NCI-H1436 (cell line): ENCODE measurements around the gene MRNIP.
A peak's percentile ranks its signal among the peaks of the same experiment; 100 is the strongest.

ENCODE experiments used
- DNase-seq: peaks from one replicate; lab custom pipeline; 2025; lab: John Stamatoyannopoulos, UW

The MRNIP gene

DNA sequence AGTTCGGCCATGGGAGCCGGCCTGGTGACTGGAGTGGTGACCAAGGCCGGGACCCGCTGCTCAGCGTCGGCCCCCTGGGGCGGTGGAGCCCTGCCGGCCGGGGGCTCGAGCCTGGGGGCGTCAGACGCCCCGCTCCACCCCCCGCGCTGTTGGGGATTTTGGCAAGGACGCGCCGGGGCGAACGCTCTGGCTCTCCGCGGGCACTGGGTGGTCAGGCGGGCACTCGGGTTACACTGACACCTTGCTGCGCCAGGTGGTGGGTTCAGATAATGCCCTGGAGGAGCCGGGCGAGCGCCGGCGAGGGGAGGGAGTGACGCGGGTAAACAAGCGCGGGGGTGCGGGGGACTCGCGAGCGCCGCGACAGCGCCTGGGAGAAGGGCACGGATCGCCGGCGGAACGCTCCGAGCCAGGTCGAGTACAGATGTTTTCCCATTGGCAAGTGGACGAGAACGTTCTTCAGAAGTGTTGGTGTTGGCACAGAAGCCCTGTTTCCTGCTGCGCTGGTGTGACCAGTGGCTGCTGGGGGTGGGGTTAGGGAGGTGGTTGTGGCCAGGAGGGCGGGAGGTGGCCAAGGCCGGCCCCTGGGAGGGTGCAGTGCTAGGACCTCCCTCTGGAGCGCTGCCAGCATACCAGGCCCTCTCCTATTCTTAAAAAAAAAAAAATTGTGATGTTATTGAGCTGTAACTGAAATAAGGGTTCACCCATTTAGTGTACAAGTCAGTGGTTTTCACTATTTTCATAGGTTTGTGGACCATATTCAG lies 37.1 kb downstream of the MRNIP start:
- peak; percentile 50 for DNase-seq

DNA sequence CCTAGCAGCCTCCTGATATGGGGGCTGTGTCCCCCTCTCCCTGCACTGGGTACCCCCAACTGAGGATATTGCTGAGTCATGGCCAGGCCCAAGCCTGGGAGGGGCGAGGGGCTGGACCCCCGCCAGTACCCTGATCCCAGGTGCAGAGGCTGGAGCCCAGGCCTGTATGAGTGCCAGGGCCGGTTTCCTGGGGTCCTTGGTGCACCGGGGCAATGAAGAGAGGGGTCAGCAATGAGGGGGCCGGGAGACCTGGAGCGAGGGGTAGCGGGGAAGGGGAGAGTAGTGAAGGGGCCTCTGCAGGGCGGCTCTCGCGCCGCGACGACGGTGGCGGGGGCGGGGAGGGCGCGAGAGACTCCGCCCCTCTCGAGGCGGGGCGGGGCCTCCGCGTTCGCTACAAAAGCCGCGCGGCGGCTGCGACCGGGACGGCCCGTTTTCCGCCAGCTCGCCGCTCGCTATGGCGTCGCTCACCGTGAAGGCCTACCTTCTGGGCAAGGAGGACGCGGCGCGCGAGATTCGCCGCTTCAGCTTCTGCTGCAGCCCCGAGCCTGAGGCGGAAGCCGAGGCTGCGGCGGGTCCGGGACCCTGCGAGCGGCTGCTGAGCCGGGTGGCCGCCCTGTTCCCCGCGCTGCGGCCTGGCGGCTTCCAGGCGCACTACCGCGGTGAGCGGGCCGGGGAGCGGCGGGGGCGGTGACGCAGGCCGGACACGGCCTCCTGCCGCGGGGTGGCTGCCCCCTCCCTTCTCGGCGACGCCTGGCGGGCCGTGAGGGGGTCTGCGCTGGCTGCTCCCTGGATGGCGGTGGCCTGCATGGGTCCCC lies 37.9 kb downstream of the MRNIP start, which contains the start of gene SQSTM1:
Gene SQSTM1, plus strand, starts transcription at position 423 of the 815 bp plus-strand sequence. Its CDS starts 32 bp downstream, at position 455.
- peak; percentile 55 for DNase-seq

DNA sequence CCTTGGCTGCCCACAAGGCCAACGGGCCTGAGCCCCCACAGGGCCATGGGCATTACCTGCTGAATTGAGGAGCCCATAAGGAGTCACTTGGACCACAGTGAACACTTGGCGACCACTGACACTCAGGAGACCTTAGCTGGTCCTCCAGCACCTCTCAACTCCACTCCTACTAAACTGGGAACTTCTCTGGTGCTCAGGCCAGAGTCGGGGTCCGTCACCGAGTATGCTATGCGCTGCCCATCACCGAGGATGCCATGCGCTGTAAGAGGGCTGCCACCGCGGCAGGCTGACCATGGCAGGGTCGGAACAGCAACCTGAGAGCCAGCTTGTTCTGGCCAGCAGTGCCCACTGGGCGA lies 38.5 kb downstream of the MRNIP start:
- no peak for DNase-seq

DNA sequence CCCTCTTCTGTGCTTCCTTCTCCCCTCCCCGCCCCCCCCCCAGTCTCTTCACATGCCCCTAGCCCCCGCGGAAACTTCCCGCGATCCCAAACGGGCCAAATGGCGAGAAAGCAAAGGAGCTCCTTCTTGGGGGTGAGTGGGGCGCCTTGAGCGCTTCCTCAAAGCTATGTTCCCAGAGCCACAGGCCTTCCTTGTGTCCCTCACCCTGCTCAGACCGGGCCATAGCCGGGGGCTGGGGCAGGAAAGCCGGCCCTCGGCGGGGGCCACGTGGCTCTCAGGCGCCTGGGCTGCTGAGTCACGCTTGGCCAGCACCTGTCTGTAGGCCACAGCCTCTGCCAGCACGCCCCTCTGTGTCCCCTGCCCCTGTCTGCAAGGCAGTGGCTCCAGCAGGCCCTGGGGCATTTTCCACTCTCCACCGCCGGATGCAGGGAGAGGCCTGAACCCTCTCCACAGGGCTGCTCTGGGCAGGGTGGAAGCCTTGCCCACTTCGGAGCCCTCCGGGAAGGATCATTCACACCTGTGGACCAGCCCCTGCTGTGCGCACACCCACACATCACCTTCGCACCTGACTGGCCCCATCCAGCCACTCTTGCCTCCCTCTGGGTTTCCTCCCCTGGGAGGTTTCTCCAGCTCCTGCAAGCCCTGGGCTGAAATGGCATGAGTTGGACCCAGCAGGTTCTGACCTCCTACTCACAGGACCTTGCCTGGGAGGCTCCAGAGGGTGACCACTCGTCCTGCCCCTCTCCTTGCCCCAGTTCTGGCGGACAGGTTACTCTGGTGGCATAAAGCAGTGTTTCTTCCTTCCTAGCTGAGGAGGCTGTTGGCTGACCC lies 39.1 kb downstream of the MRNIP start:
- DNase-seq: peak; percentile 15

DNA sequence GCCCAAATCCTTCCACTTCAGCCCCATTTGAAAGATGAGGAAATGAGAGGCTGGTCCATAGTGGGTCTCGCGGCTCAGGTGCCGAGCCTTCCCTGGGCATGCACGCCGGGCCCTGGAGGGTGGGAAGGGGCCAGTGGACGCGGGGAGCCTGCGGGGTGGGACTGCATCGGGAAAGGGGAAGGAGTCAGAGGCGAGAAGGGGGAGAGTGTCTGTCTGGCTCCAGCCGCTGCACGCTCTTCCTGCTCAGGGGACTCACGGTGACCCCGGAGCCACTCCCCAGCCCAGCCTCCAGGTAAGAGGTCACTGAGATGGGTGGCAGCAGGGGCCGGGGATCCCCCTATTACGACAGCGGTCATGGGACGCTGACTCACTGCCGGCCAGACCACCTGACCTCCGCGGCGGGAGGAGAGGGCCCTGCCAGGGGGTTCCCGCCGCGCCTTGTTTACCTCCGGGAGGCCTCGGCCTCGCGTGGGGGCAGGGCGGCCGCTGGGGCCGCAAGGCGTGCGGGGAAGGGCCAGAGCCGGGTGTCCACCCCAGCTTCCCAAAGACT lies 39.8 kb downstream of the MRNIP start:
- DNase-seq: peak; percentile 34

DNA sequence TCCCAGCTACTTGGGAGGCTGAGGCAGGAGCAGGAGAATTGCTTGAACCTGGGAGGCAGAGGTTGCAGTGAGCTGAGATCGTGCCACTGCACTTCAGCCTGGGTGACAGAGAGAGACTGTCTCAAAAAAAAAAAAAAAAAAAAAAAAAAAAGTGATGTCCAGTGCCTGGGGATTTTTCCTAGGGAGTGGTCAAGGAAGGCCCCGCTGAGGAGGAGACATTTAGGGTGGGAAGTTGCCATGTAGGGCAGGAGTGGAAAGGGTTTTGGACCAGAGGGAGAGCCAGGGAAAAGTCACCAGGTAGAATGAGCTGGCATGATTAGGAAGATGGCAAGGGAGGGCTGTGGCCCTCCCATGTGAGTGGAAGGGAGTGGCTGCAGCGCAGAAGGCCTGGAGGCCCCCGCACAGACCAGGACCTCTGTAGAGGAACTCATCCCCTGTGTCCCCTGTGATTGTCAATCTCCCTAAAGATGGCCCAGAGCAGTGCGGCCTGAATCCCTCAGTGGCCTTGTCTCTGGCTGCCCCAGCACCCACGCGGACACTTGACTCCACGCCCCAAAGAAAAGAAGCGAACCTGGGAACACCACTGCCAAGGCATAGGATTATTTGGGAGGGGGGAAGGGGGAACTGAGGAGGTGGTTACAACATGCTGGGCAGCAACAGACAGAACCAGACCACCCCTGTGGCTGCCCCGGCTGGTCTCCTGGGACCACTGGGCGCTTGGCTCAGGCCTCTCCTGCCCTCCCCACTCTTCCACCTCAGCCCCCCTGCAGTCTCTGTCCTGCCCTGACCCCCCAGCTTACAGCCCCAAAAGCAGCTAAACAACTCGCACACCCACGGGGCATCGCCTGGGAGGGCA lies 40.5 kb downstream of the MRNIP start:
- no peak for DNase-seq

DNA sequence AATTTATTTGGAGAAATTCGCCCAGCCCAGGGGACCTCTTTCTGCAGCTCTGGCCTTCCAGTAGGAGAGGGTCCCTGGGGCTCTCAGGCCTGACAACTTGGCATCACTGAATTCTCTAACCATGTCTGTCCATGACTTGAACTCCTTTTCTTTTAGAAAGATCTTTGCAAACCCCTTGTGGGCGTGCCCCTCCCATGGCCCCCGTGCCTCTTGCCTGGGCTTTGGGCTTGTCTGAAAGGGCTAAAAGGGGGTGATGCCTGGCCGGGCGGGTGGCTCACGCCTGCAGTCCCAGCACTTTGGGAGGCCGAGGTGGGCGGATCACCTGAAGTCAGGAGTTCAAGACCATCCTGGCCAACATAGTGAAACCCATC lies 41.2 kb downstream of the MRNIP start:
- no peak for DNase-seq

DNA sequence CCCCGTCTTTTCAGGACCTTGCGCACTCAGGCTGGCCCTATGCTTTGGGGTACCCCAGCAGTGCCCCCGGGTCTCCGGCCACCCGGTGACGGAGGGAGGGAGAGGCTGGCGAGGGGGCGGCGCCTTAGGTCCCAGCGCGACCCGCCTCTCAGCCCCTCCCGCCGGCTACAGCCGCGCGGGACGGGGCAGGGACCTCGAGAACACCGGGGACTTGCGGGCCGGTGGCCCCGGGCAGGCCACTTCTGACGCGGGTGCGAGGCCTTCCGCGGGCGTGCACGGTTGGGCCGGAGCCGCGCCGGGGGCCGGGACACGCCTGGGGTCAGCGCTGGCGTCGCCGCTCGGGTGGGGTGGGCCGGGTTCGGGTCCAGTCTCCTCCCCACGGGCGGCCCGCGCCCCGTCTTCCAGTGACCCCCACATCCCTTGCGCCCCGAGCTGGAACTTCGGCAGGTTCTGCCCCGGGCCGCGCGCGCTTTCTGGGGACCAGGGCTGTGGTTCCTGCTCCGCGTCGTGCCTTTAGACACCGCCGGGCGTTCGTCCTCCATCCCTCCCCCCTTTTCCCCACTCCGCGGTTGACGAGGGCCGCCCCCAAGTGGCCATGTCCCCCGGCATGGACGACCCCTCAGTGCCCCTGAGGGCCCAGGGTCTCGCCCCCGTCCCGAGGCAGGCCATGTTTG lies 41.7 kb downstream of the MRNIP start:
- no peak for DNase-seq

DNA sequence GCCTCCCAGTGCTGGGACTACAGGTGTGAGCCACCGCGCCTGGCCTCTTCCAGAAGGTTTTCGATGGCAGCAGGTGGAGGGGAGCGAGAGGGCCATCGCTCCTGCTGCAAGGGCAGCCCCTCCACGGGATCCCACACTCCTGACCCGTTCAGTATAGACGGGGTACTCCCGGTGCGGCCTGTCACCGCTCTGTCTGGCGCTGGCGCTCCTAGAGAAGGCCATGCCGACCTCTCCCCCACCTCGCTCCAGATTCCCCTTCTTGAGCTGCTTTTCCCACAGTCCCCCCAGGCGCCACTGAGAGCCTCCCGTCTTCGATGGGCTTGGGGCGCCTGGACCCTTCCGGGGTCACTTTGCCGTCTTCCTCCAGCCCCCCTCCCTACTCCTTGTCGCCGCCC lies 42.2 kb downstream of the MRNIP start:
- DNase-seq: no peak

DNA sequence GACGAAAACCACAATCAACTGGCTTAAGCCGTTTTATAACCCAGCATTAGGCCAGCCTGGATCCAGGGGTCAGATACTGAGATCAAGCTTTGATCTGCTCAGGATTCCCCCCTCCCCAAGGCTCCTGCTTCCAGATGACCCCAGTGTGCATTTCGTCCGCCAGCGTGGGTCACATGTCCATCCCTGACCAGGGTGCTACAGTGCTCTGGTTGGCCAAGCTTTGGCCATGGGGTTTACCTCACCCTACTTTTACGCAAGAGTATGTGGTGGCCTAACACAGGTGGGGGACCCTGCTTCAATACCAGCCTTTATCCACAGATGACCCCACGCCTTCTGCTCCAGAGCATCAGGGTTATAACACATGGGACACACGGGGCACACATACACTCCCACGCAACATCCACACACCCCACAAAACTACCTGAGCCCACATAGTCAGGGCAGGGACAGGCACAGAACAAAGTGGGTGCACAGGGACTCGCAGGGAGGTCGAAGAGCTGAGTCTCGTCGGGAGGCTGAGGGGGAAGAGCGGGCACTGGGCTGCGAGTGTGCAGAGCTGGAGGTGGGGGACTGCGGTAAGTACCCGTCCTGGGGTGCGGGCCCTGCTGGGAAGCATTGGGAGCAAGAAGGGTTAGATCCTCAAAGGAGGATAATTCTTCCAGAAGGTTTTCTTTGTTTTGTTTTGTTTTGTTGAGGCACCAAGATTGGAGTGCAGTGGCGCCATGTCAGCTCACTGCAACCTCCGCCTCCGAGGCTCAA lies 42.9 kb downstream of the MRNIP start:
- DNase-seq: no peak

DNA sequence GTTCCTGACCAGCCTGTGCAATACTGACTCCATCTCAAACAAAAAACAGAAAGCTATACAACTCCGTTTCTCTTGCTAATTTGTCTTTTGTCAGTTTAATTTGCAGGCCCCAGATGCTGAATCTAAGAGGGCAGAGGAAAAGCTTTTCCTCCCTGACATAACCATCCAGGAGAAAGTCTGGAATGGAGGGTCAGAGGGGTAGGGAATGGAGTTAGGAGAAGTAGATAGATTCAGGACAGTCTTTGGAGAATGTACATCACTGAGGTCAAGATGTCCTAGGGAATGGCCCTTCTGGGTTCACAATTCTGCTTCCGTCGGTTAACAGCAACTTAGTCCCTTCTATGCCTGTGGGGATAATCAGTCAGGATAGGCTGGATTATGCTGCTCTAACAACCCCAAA lies 44.5 kb downstream of the MRNIP start:
- DNase-seq: no peak

DNA sequence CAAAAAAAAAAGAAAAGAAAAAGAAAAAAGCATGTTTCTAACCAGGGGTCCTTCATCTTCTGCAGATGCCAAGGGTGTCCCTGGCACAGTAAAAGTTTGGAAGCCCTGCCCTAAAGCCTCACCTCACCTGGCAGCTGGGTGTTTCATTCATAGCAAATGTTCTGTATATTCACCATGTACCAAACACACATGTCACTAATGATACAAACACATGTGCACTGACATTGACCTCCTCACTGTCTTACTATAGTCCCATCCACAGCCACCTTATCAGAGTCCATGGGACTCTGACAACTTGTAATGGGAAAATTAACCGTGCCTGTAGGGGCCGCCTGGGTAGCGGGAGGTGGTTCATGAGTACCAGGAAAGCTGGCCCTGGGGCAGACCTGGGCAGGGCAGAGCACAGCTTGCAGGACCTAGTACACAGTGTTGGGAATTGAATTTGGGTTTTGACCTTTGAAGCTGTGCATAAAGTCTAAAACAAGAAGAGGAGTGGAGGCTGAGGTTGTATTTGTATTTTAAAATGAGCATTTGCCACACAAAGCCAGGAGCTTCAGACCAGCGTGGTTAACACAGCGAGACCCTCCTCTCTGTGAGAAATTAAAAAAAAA lies 45.5 kb downstream of the MRNIP start:
- DNase-seq: no peak

DNA sequence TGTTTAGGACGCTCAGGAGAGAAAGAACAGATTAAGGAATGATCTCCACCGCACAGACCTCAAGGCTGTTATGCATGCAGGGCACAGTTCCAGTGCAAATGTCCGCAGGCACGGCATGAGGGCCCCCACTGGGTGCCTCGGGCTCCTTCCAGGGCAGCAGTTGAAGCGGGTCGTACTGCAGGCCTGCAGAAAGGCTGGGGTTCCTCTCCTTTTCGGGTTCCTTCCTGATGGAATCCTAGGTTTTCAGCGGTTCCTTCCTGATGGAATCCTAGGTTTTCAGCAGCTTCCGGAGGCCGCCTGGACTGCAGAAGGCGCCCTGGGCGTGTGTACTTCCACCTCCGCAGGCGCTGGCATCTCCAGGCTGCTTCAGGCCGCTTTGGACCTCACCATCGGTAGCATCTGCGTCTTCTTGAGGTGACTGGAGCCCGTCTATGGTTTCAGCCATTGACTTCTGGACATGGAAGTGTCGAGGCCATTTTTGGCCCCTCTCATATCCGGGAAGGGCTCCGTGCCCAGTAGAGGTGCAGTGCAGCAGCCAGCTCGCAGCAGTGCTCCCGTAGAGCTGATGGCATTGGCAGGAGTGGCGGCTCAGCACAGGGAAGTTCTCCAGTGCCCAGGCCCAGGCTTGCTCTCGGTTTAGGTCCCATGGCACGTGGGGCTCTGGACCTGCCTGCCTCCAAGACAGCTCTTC lies 46.3 kb downstream of the MRNIP start:
- DNase-seq: no peak

DNA sequence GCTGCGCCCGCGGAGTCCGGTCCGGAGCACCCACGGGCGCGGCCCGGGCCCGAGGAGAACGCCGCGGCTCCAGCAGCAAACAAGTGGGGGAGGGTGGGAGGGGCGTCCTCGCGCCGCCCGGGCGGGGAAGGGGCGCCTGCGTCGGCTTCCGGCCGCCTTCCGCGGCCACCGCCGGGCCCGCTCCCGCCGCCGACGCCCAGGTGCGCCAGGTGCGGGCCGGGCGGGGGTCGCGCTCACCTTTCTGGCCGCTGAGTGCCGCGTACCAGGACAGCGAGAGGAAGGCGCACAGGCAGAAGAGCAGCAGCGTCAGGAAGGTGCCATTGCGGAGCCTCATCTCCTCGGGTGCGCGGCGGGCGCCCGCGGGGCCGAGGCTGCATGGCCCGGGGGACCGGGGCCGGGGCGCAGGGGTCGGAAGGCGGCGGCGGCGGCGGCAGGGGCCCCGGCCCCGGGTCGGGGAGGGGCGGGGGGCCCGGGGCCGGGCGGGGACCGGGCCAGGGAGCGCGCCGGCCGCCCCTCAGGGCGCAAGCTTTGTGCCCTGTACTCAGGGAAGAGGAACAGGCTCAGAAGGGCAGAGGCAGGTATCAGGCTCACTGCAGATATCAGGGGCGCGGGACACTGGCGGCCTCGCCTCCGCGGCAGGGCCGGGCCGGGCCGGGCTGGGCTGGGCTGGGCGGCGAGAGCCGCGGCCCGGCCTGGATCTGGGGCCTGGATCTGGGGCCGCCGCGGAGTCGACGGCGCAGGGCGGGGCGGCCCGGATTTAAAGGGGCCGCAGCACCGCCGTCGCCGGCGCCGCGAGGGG lies 52.2 kb downstream of the MRNIP start, which contains the start of gene MGAT4B:
Gene MGAT4B, minus strand, starts transcription at position 617 of the 799 bp plus-strand sequence. Its CDS starts 283 bp downstream, at position 334.
- peak; percentile 29 for DNase-seq

DNA sequence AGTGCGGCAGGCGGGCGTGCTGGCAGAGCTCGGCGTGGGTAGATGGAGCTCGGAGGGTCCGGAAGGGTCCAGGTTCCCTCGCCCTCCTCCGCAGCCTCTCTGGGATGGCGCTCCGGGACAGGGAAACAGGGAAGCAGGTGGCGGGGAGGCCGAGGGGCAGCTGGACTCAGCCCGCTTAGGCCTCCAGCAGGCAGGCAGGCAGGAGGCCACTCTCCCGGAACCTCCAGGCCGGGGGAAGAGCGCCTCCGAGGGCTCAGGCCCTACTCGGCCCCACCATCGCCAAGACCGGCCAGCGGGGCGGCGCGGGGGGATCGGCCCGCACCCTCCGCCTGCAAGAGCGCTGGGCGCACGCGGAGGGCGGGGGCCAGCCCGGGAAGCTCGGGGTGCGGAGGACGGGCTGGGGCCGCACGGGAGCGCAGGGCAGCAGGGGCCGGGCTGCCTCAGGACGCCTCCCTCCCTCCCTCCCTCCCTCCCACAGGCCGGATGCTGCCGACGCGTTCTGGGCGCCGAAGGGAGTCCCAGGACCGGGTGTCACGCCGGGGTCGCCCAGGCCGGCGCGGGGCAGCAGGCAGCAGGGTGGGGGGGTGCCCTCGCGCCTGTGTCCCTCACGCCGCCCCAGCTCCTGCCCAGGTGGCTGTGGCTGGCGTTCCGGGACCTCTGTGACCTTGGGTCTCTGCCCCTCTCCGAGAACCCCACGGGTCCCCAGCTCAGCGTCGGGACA lies 52.9 kb downstream of the MRNIP start:
- no peak for DNase-seq

DNA sequence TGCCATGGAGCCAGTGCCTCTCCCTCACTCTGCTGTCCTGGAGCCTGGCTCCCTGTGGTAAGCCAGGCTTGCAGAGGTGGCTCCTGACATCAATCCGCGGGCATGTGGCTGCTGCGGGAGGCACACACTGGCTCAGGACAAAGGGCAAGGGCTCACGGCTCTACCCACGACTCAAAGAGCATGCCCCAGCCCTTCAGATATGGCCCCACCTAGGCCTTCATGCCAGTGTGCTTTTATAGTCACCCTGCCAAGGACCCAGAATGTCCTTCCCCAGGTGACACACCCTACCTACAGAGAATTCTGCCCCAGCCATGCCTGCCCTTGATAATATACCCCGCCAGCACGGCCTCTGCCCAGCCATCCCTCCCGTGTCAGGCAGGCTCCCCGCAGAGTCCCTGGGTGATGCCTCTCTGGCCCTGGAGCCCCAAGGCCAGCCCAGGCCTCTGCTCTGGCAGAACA lies 53.5 kb downstream of the MRNIP start:
- DNase-seq: no peak

DNA sequence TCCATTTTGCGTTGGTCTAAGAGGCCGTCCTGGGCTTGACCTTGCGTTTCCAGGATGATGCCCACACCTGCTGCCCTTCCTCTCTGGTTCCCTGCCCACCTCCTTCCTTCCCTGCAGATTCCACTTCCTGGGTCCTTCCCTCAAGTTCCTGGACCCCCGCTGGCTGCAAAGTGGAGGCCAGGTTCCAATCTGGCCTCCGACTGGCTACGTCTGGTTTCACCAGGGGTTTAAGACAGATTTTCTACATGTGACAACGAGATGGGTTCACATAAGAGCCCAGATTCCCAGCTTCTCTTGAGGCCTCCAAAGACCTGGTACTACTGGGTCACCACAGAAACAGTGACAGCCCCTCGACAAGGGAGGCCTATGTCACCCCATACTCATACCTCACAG lies 54.1 kb downstream of the MRNIP start:
- DNase-seq: no peak
